Activated CD8-positive, alpha-beta T cell treated with anti-CD3 and anti-CD28 coated beads for 36 hours (primary cell): Measurements from ENCODE around the gene MBTPS1. TPM values are rescaled to one million over a fixed set of nuclear protein-coding genes. Genes with fewer than 3 reads are reported as not detected.

Experiments used
- ATAC-seq: fragments of 200-7000 bp; cut with Tn5 transposase; one replicate; pipeline ENCODE4 v1.10.0; 2021; ENCODE audit warnings: mild to moderate bottlenecking, moderate library complexity
- CTCF ChIA-PET: fragments of 350-600 bp; sonication (Branson Sonifier 250); formaldehyde crosslinking; loops from one replicate; lab custom pipeline; 2021; ENCODE audit warnings: antibody characterized with exemption; lab: Charles Lee
- POLR2A ChIA-PET: fragments of 350-600 bp; sonication (Branson Sonifier 250); formaldehyde crosslinking; loops from one replicate; lab custom pipeline; 2021; ENCODE audit warnings: antibody characterized with exemption; lab: Charles Lee
- DNase-seq: peaks from one replicate; pipeline ENCODE4 v3.0.0-alpha.2; 2020
- H3K27ac Mint-ChIP-seq: one replicate; pipeline ENCODE4 v1.8.0; 2021; ENCODE audit warnings: mild to moderate bottlenecking, mixed read lengths
- H3K27me3 Mint-ChIP-seq: one replicate; pipeline ENCODE4 v1.8.0; 2021; ENCODE audit warnings: mixed read lengths
- H3K36me3 Mint-ChIP-seq: one replicate; pipeline ENCODE4 v1.8.0; 2021; ENCODE audit warnings: low read depth, mixed read lengths
- H3K4me1 Mint-ChIP-seq: one replicate; pipeline ENCODE4 v1.8.0; 2021; ENCODE audit warnings: low read depth, mixed read lengths
- H3K4me3 Mint-ChIP-seq: one replicate; pipeline ENCODE4 v1.8.0; 2021; ENCODE audit warnings: mild to moderate bottlenecking, moderate library complexity, mixed read lengths
- H3K9me3 Mint-ChIP-seq: one replicate; pipeline ENCODE4 v1.8.0; 2021; ENCODE audit warnings: mixed read lengths
- CTCF ChIP-seq: fragments of 200-600 bp; IDR thresholded peaks from one replicate; pipeline ENCODE4 v1.8.0; 2022; ENCODE audit warnings: antibody characterized with exemption, mild to moderate bottlenecking
- intact Hi-C: fragments of 100-400 bp; cut with micrococcal nuclease; formaldehyde crosslinking; loops from one replicate; pipeline ENCODE4 v1.10.0; 2022
- total RNA-seq, 2 experiments: library from RNA; stranded (reverse); gene quantifications; one replicate each; pipeline ENCODE4 v1.2.3, GENCODE V29; 2021

Gene MBTPS1
- total RNA-seq, 2 experiments from 2014 or later: 31.5 to 31.7 TPM

GRCh38 chr16:84081446-84081989 lies 35.2 kb downstream of the MBTPS1 start:
- ChIA-PET POLR2A (interaction anchor here (1.0 kb wide), 1 partner anchor 36 kb away, joined by 3 read pairs; no protein-coding TSS in a partner anchor), CTCF (interaction anchor here (0.9 to 10.5 kb wide), 6 partner anchors 8 to 195 kb away, joined by 3 to 172 read pairs (median 5); partner anchors contain the start of gene TAF1C)
- Mint-ChIP-seq H3K36me3 (peaks cover 33% of the 10 kb centered on the region), H3K9me3 (no peaks in the 10 kb centered on the region), H3K4me1 (peaks cover 17% of the 10 kb centered on the region), H3K27ac (no peak overlapping the region), H3K27me3 (no peaks in the 10 kb centered on the region), H3K4me3 (no peak overlapping the region)
- ATAC-seq: no peak
- DNase-seq: no peak
- intact Hi-C loops: no loop called here
- TF ChIP-seq CTCF: no peak

- Mint-ChIP-seq H3K4me1 (peaks cover 12% of the 10 kb centered on the region), H3K36me3 (peaks cover 29% of the 10 kb centered on the region), H3K9me3 (no peaks in the 10 kb centered on the region), H3K27me3 (no peaks in the 10 kb centered on the region), H3K27ac (peak overlapping the region; percentile 26), H3K4me3 (no peak overlapping the region)
- TF ChIP-seq CTCF: no peak
- DNase-seq: no peak
- CTCF ChIA-PET: interaction anchor here (0.9 to 10.5 kb wide), 5 partner anchors 9 to 106 kb away, joined by 3 to 172 read pairs (median 7); partner anchors contain the start of gene TAF1C
- intact Hi-C loops: no loop called here
- no peak for ATAC-seq
- POLR2A ChIA-PET: interaction anchor here (1.0 kb wide), 1 partner anchor 37 kb away, joined by 3 read pairs; no protein-coding TSS in a partner anchor
Observed at GRCh38 chr16:84080813-84081212, 35.9 kb downstream of the MBTPS1 start.

GRCh38 chr16:84080378-84080777 lies 36.4 kb downstream of the MBTPS1 start:
- Mint-ChIP-seq H3K27ac (peak overlapping the region; percentile 26), H3K9me3 (no peaks in the 10 kb centered on the region), H3K36me3 (peaks cover 31% of the 10 kb centered on the region), H3K27me3 (no peaks in the 10 kb centered on the region), H3K4me1 (peaks cover 11% of the 10 kb centered on the region), H3K4me3 (no peak overlapping the region)
- ATAC-seq: no peak
- CTCF ChIA-PET: interaction anchor here (1.1 to 10.5 kb wide), 5 partner anchors 9 to 124 kb away, joined by 3 to 172 read pairs (median 7); partner anchors contain the start of gene TAF1C
- TF ChIP-seq CTCF: no peak
- intact Hi-C loops: no loop called here
- POLR2A ChIA-PET: interaction anchor here (1.0 kb wide), 1 partner anchor 37 kb away, joined by 3 read pairs; no protein-coding TSS in a partner anchor
- DNase-seq: no peak

- H3K27ac Mint-ChIP-seq: no peak overlapping the region
- H3K36me3 Mint-ChIP-seq: peaks cover 27% of the 10 kb centered on the region
- no peak for DNase-seq
- intact Hi-C loops: no loop called here
- H3K9me3 Mint-ChIP-seq: no peaks in the 10 kb centered on the region
- no peaks in the 10 kb centered on the region for H3K27me3 Mint-ChIP-seq
- ATAC-seq: no peak
- H3K4me3 Mint-ChIP-seq: no peak overlapping the region
- ChIA-PET POLR2A (interaction anchor here (0.6 to 1.3 kb wide), 2 partner anchors 17 to 38 kb away, joined by 3 to 5 read pairs; no protein-coding TSS in a partner anchor), CTCF (interaction anchor here (1.0 to 10.5 kb wide), 5 partner anchors 10 to 123 kb away, joined by 3 to 124 read pairs (median 5); partner anchors contain the start of gene TAF1C)
- H3K4me1 Mint-ChIP-seq: peaks cover 5% of the 10 kb centered on the region
- no peak for TF ChIP-seq CTCF
Observed at GRCh38 chr16:84079664-84080063, 37.1 kb downstream of the MBTPS1 start.

GRCh38 chr16:84075376-84075775 lies 41.4 kb downstream of the MBTPS1 start:
- Mint-ChIP-seq H3K36me3 (peaks cover 24% of the 10 kb centered on the region), H3K9me3 (no peaks in the 10 kb centered on the region), H3K27ac (no peak overlapping the region), H3K4me1 (peaks cover 5% of the 10 kb centered on the region), H3K4me3 (no peak overlapping the region), H3K27me3 (no peaks in the 10 kb centered on the region)
- POLR2A ChIA-PET: interaction anchor here (1.4 kb wide), 1 partner anchor 119 kb away, joined by 3 read pairs; no protein-coding TSS in a partner anchor
- ATAC-seq (no peak), DNase-seq (no peak)
- no peak for TF ChIP-seq CTCF
- intact Hi-C loops: no loop called here
- CTCF ChIA-PET: interaction anchor here (0.7 to 1.8 kb wide), 5 partner anchors 10 to 119 kb away, joined by 3 to 8 read pairs (median 3); no protein-coding TSS in a partner anchor
